Liver (tissue), 9 donors: ENCODE measurements around the gene IRAK3. TPM values are rescaled to one million over a fixed set of nuclear protein-coding genes. Genes with fewer than 3 reads are reported as not detected.

ENCODE experiments used
- DNase-seq: peaks from one replicate; pipeline ENCODE4 v3.0.0-alpha.2; 2017; ENCODE audit warnings: low spot score
- H3K27ac ChIP-seq, 2 donors: one replicate each; pipeline ENCODE4 v1.7.0; 2013; ENCODE audit warnings: inconsistent platforms in 2 of 2, low read length in 2 of 2, control low read depth in 1 of 2, low read depth in 1 of 2, mild to moderate bottlenecking in 1 of 2
- H3K27me3 ChIP-seq, 4 donors: one replicate each; pipeline versions ENCODE4 v1.6.1 to v1.7.0; 2013; ENCODE audit warnings: low read length in 3 of 4, inconsistent platforms in 1 of 4, mild to moderate bottlenecking in 1 of 4, moderate library complexity in 1 of 4; ENCODE audit not compliant: control insufficient read depth in 4 of 4, insufficient read depth in 4 of 4
- H3K36me3 ChIP-seq, 4 donors: one replicate each; pipeline versions ENCODE4 v1.6.1 to v1.7.0; 2013; ENCODE audit warnings: low read length in 3 of 4, mild to moderate bottlenecking in 3 of 4, low read depth in 1 of 4, moderate library complexity in 1 of 4; ENCODE audit not compliant: control insufficient read depth in 4 of 4, insufficient read depth in 3 of 4
- H3K4me1 ChIP-seq, 4 donors: one replicate each; pipeline versions ENCODE4 v1.6.1 to v1.7.0; 2013; ENCODE audit warnings: low read length in 3 of 4, mild to moderate bottlenecking in 3 of 4, moderate library complexity in 1 of 4; ENCODE audit not compliant: control insufficient read depth in 4 of 4, insufficient read depth in 4 of 4
- H3K4me3 ChIP-seq, 3 donors: one replicate each; pipeline versions ENCODE4 v1.6.1 to v1.7.0; 2013; ENCODE audit warnings: low read length in 3 of 3, control low read depth in 1 of 3, low read depth in 1 of 3, mild to moderate bottlenecking in 1 of 3
- H3K9ac ChIP-seq, 2 donors: one replicate each; pipeline ENCODE4 v1.7.0; 2013; ENCODE audit warnings: low read length in 2 of 2, mild to moderate bottlenecking in 2 of 2, moderate library complexity in 2 of 2, control low read depth in 1 of 2, low read depth in 1 of 2
- H3K9me3 ChIP-seq, 4 donors: one replicate each; pipeline versions ENCODE4 v1.6.1 to v1.7.0; 2013; ENCODE audit warnings: low read length in 3 of 4; ENCODE audit not compliant: control insufficient read depth in 4 of 4
- CTCF ChIP-seq: fragments of 150-350 bp; IDR thresholded peaks from 2 replicates; pipeline ENCODE4 v1.5.1; 2017; ENCODE audit warnings: improper control_type of control experiment, low read depth, low read length; ENCODE audit not compliant: missing input control
- EGR1 ChIP-seq, 2 donors: IDR thresholded peaks; 2 replicates each; pipeline ENCODE4 v1.6.1; 2016 to 2018; ENCODE audit warnings: antibody characterized with exemption in 2 of 2, low read depth in 2 of 2
- FOXA1 ChIP-seq: IDR thresholded peaks from 2 replicates; pipeline ENCODE4 v1.6.1; 2016; ENCODE audit warnings: antibody characterized with exemption
- FOXA2 ChIP-seq: IDR thresholded peaks from 2 replicates; pipeline ENCODE4 v1.6.1; 2016; ENCODE audit warnings: antibody characterized with exemption
- GABPA ChIP-seq, 2 donors: IDR thresholded peaks in 1 of 2; conservative IDR thresholded peaks in 1 of 2; 2 replicates each; pipeline ENCODE4 v1.6.1; 2016; ENCODE audit warnings: antibody characterized with exemption in 2 of 2, mild to moderate bottlenecking in 1 of 2, moderate library complexity in 1 of 2
- HNF4A ChIP-seq, 2 donors: conservative IDR thresholded peaks; 2 replicates each; pipeline ENCODE4 v1.6.1; 2016; ENCODE audit warnings: antibody characterized with exemption in 2 of 2, mild to moderate bottlenecking in 2 of 2
- HNF4G ChIP-seq: IDR thresholded peaks from 2 replicates; pipeline ENCODE4 v1.6.1; 2016; ENCODE audit warnings: antibody characterized with exemption
- JUND ChIP-seq, 2 donors: IDR thresholded peaks; 2 replicates each; pipeline ENCODE4 v1.6.1; 2016; ENCODE audit warnings: antibody characterized with exemption in 2 of 2
- NR2F2 ChIP-seq: IDR thresholded peaks from 2 replicates; pipeline ENCODE4 v1.6.1; 2016; ENCODE audit warnings: antibody characterized with exemption
- RXRA ChIP-seq, 2 donors: IDR thresholded peaks; 2 replicates each; pipeline ENCODE4 v1.6.1; 2017 to 2018; ENCODE audit warnings: antibody characterized with exemption in 2 of 2, mild to moderate bottlenecking in 1 of 2
- SP1 ChIP-seq: IDR thresholded peaks from 2 replicates; pipeline ENCODE4 v1.6.1; 2018; ENCODE audit warnings: antibody characterized with exemption, mild to moderate bottlenecking
- TAF1 ChIP-seq: conservative IDR thresholded peaks from 2 replicates; pipeline ENCODE4 v1.6.1; 2016; ENCODE audit warnings: antibody characterized with exemption, mild to moderate bottlenecking
- YY1 ChIP-seq: IDR thresholded peaks from 2 replicates; pipeline ENCODE4 v1.6.1; 2016; ENCODE audit warnings: antibody characterized with exemption, mild to moderate bottlenecking
- ZBTB33 ChIP-seq: IDR thresholded peaks from 2 replicates; pipeline ENCODE4 v1.6.1; 2016; ENCODE audit warnings: antibody characterized with exemption
- WGBS: extraction: QIAGEN DNeasy Blood & Tissue Kit; methylation state at CpG from one replicate; pipeline ENCODE4 v1.1.7; 2013; 5-methylcytosine and 5-hydroxymethylcytosine counted together
- polyA plus RNA-seq, 2 donors: library from polyadenylated mRNA; stranded (reverse) in 1 of 2; unstranded in 1 of 2; fragments of 200-250 nt in 1 of 2; fragments of >200 nt in 1 of 2; fragmentation: Nextera tagmentation in 1 of 2; extraction: Ambion mirVana in 1 of 2; gene quantifications; one replicate each; pipeline versions ENCODE4 v1.2.1 to v1.2.3, GENCODE V29; 2013 to 2015
- total RNA-seq, 2 donors: library from RNA; depleted of rRNA; stranded (reverse); fragments of >200 nt; gene quantifications; one replicate each; pipeline ENCODE4 v1.2.3, GENCODE V29; 2014
- TF ChIP-seq, protein P1 (sequence below): IDR thresholded peaks from 2 replicates; pipeline ENCODE4 v1.6.1; 2016; ENCODE audit warnings: antibody characterized with exemption
- TF ChIP-seq, protein P2 (sequence below): IDR thresholded peaks from 2 replicates; pipeline ENCODE4 v1.6.1; 2016; ENCODE audit warnings: antibody characterized with exemption
- TF ChIP-seq, protein P3 (sequence below): IDR thresholded peaks from 2 replicates; pipeline ENCODE4 v1.6.1; 2016; ENCODE audit warnings: antibody characterized with exemption, mild to moderate bottlenecking
- donor health status: healthy.
- donor health status: healthy.
- donor health status: healthy.
- donor health status: healthy.
- donor health status: healthy.

The IRAK3 gene
- total and polyA plus RNA-seq, 4 donors = 1.1 to 8.6 (median 3.5) TPM

- 69% methylated on average over 2 of the region's 2 CpGs for WGBS
Observed at GRCh38 chr12:66166561-66166960, 22.5 kb upstream of the IRAK3 start.

DNA sequence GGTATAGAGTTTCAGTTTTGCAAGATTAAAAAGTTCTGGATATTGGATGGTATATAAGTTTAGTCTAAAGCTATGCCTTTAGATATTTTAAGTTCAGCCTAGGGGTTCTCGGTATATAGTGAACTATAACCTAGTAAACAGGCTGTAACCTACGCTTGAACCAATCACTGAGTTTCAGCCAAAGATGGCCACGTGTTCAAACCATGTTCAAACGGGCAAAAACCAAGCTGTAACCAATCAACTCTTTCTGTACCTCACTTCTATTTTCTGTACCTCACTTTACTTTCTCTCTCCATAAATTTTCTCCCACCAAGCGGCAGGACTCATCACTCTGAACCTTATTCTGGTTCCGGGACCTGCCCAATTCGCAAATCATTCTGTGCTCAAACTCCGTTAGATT is 20.6 kb upstream of the IRAK3 start:
- Histone ChIP-seq H3K27ac (peak overlapping the region; percentile 2 to 99), H3K4me1 (peaks cover 2 to 12% (median 7%) of the 10 kb centered on the region in 4 donors), H3K9me3 (peaks cover 0 to 3% (median 0%) of the 10 kb centered on the region in 4 donors), H3K4me3 (peak overlapping the region; percentile 2 to 99 (median 83)), H3K27me3 (no peaks in the 10 kb centered on the region), H3K36me3 (no peaks in the 10 kb centered on the region), H3K9ac (no peak overlapping the region)
- no peak for DNase-seq
- 87% methylated on average over 8 of the region's 8 CpGs for WGBS
- TF ChIP-seq ZBTB33 (no peak), HNF4A (conservative IDR thresholded peaks at IDR 0.05) (no peak), HNF4G (no peak), JUND (IDR thresholded peaks at IDR 0.05) (no peak), RXRA (IDR thresholded peaks at IDR 0.05) (no peak), GABPA (IDR thresholded peaks at IDR 0.05 in 1 of 2, conservative IDR thresholded peaks at IDR 0.05 in 1 of 2) (no peak), CTCF (no peak), FOXA2 (no peak), YY1 (no peak), SP1 (no peak), TAF1 (no peak), FOXA1 (no peak)
- TF ChIP-seq, protein P1, sequence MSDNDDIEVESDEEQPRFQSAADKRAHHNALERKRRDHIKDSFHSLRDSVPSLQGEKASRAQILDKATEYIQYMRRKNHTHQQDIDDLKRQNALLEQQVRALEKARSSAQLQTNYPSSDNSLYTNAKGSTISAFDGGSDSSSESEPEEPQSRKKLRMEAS = no peak
- TF ChIP-seq, protein P2, sequence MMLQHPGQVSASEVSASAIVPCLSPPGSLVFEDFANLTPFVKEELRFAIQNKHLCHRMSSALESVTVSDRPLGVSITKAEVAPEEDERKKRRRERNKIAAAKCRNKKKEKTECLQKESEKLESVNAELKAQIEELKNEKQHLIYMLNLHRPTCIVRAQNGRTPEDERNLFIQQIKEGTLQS = no peak

More at GRCh38 chr12:66166561-66166960, 22.5 kb upstream of the IRAK3 start:
- TF ChIP-seq NR2F2 (no peak), SP1 (no peak), HNF4G (no peak), CTCF (no peak), RXRA (IDR thresholded peaks at IDR 0.05) (no peak), TAF1 (no peak), EGR1 (IDR thresholded peaks at IDR 0.05; ENCODE audit: low read depth in 2 of 2) (no peak), JUND (IDR thresholded peaks at IDR 0.05) (no peak), GABPA (IDR thresholded peaks at IDR 0.05 in 1 of 2, conservative IDR thresholded peaks at IDR 0.05 in 1 of 2) (no peak)
- TF ChIP-seq, protein P3, sequence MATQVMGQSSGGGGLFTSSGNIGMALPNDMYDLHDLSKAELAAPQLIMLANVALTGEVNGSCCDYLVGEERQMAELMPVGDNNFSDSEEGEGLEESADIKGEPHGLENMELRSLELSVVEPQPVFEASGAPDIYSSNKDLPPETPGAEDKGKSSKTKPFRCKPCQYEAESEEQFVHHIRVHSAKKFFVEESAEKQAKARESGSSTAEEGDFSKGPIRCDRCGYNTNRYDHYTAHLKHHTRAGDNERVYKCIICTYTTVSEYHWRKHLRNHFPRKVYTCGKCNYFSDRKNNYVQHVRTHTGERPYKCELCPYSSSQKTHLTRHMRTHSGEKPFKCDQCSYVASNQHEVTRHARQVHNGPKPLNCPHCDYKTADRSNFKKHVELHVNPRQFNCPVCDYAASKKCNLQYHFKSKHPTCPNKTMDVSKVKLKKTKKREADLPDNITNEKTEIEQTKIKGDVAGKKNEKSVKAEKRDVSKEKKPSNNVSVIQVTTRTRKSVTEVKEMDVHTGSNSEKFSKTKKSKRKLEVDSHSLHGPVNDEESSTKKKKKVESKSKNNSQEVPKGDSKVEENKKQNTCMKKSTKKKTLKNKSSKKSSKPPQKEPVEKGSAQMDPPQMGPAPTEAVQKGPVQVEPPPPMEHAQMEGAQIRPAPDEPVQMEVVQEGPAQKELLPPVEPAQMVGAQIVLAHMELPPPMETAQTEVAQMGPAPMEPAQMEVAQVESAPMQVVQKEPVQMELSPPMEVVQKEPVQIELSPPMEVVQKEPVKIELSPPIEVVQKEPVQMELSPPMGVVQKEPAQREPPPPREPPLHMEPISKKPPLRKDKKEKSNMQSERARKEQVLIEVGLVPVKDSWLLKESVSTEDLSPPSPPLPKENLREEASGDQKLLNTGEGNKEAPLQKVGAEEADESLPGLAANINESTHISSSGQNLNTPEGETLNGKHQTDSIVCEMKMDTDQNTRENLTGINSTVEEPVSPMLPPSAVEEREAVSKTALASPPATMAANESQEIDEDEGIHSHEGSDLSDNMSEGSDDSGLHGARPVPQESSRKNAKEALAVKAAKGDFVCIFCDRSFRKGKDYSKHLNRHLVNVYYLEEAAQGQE = no peak
- TF ChIP-seq, protein P2 = no peak
- Histone ChIP-seq H3K36me3 (peaks cover 0 to 1% (median 0%) of the 10 kb centered on the region in 4 donors), H3K9me3 (no peaks in the 10 kb centered on the region), H3K9ac (no peak overlapping the region), H3K27ac (no peak overlapping the region), H3K4me1 (peaks cover 2 to 12% (median 7%) of the 10 kb centered on the region in 4 donors), H3K4me3 (no peak overlapping the region), H3K27me3 (no peaks in the 10 kb centered on the region)
- no peak for DNase-seq
